ENCODE results near the gene RPS26.

The RPS26 gene

DNA sequence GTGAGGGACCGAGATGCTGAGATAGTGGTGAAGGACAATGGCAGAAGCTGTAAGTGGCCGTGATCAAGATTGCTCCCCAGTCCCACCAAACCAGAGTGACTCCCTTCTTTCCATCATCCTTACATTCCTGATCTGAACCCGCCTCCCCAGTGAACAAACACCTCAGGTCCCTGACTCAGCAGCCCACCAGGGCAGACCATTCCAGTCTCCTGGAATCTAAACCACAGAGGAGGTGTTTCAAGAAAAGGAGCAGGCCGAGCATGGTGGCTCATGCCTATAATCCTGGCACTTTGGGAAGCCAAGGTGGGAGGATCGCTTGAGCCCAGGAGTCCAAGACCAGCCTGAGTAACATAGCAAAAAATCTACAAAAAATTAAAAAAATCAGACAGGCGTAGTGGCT, 44.9 kb downstream of the RPS26 start:
- no peak for ATAC-seq

DNA sequence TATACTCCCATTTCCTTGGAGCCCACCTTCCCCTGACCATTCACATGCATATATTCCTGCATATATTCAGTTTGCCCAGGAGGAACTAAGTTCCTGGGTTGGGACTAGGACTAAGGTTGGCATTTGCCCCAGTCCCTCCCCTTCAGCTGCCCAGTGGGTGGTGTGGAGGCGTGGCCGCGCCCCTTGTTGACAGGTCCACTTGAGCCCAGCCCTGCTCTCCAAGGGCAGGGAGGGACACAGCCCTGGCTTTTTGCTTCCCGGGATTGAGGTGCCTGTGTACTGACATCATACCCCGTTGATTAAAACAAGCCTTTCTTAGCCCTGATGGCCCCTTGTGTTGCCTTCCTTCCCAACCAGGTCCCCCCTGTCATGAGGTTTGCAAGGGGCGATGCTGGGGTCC, 45.5 kb downstream of the RPS26 start:
- no peak for TF ChIP-seq ISL1 (CRISPR knock-in tag; IDR thresholded peaks at IDR 0.05)
- no peak for TF ChIP-seq ZNF70 (CRISPR knock-in tag; IDR thresholded peaks at IDR 0.05)
- no peak for TF ChIP-seq GLIS3 (CRISPR knock-in tag; IDR thresholded peaks at IDR 0.05)
- no peak for TF ChIP-seq ZFP3 (CRISPR knock-in tag; IDR thresholded peaks at IDR 0.05)
- TF ChIP-seq SNAI2 (CRISPR knock-in tag; IDR thresholded peaks at IDR 0.05): no peak
- TF ChIP-seq ZFP30 (CRISPR knock-in tag; IDR thresholded peaks at IDR 0.05): no peak
- TF ChIP-seq PPARA (CRISPR knock-in tag; IDR thresholded peaks at IDR 0.05; ENCODE audit: borderline replicate concordance): no peak
- TF ChIP-seq, protein P1, sequence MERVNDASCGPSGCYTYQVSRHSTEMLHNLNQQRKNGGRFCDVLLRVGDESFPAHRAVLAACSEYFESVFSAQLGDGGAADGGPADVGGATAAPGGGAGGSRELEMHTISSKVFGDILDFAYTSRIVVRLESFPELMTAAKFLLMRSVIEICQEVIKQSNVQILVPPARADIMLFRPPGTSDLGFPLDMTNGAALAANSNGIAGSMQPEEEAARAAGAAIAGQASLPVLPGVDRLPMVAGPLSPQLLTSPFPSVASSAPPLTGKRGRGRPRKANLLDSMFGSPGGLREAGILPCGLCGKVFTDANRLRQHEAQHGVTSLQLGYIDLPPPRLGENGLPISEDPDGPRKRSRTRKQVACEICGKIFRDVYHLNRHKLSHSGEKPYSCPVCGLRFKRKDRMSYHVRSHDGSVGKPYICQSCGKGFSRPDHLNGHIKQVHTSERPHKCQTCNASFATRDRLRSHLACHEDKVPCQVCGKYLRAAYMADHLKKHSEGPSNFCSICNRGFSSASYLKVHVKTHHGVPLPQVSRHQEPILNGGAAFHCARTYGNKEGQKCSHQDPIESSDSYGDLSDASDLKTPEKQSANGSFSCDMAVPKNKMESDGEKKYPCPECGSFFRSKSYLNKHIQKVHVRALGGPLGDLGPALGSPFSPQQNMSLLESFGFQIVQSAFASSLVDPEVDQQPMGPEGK (CRISPR knock-in tag; IDR thresholded peaks at IDR 0.05; ENCODE audit: borderline replicate concordance): no peak
- no peak for TF ChIP-seq ZNF8 (CRISPR knock-in tag; IDR thresholded peaks at IDR 0.05)
- TF ChIP-seq ZC3H10 (CRISPR knock-in tag; IDR thresholded peaks at IDR 0.05): no peak
- TF ChIP-seq, protein P2, sequence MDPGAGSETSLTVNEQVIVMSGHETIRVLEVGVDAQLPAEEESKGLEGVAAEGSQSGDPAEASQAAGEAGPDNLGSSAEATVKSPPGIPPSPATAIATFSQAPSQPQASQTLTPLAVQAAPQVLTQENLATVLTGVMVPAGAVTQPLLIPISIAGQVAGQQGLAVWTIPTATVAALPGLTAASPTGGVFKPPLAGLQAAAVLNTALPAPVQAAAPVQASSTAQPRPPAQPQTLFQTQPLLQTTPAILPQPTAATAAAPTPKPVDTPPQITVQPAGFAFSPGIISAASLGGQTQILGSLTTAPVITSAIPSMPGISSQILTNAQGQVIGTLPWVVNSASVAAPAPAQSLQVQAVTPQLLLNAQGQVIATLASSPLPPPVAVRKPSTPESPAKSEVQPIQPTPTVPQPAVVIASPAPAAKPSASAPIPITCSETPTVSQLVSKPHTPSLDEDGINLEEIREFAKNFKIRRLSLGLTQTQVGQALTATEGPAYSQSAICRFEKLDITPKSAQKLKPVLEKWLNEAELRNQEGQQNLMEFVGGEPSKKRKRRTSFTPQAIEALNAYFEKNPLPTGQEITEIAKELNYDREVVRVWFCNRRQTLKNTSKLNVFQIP (CRISPR knock-in tag; IDR thresholded peaks at IDR 0.05; ENCODE audit: borderline replicate concordance, low read depth): no peak
- no peak for TF ChIP-seq CSDC2 (CRISPR knock-in tag; IDR thresholded peaks at IDR 0.05)
- no peak for TF ChIP-seq OSR1 (CRISPR knock-in tag; IDR thresholded peaks at IDR 0.05)
- no peak for TF ChIP-seq TOX (CRISPR knock-in tag; IDR thresholded peaks at IDR 0.05; ENCODE audit: borderline replicate concordance)
- no peak for TF ChIP-seq TCF4 (CRISPR knock-in tag; IDR thresholded peaks at IDR 0.05; ENCODE audit: borderline replicate concordance)
- ATAC-seq: peak; percentile 29

More for the DNA sequence above, 44.9 kb downstream of the RPS26 start:
- TF ChIP-seq, protein P3, sequence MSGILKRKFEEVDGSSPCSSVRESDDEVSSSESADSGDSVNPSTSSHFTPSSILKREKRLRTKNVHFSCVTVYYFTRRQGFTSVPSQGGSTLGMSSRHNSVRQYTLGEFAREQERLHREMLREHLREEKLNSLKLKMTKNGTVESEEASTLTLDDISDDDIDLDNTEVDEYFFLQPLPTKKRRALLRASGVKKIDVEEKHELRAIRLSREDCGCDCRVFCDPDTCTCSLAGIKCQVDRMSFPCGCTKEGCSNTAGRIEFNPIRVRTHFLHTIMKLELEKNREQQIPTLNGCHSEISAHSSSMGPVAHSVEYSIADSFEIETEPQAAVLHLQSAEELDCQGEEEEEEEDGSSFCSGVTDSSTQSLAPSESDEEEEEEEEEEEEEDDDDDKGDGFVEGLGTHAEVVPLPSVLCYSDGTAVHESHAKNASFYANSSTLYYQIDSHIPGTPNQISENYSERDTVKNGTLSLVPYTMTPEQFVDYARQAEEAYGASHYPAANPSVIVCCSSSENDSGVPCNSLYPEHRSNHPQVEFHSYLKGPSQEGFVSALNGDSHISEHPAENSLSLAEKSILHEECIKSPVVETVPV (CRISPR knock-in tag; IDR thresholded peaks at IDR 0.05): no peak
- TF ChIP-seq ESRRG (CRISPR knock-in tag; IDR thresholded peaks at IDR 0.05): no peak
- TF ChIP-seq PPARA (CRISPR knock-in tag; IDR thresholded peaks at IDR 0.05; ENCODE audit: borderline replicate concordance): no peak
- TF ChIP-seq TOX (CRISPR knock-in tag; IDR thresholded peaks at IDR 0.05; ENCODE audit: borderline replicate concordance): no peak
- no peak for TF ChIP-seq GLIS3 (CRISPR knock-in tag; IDR thresholded peaks at IDR 0.05)
- no peak for TF ChIP-seq ISL1 (CRISPR knock-in tag; IDR thresholded peaks at IDR 0.05)
- no peak for TF ChIP-seq ZFP30 (CRISPR knock-in tag; IDR thresholded peaks at IDR 0.05)
- TF ChIP-seq, protein P1 (CRISPR knock-in tag; IDR thresholded peaks at IDR 0.05; ENCODE audit: borderline replicate concordance): no peak
- no peak for TF ChIP-seq ZFP3 (CRISPR knock-in tag; IDR thresholded peaks at IDR 0.05)
- TF ChIP-seq, protein P2 (CRISPR knock-in tag; IDR thresholded peaks at IDR 0.05; ENCODE audit: borderline replicate concordance, low read depth): no peak
- no peak for TF ChIP-seq TCF4 (CRISPR knock-in tag; IDR thresholded peaks at IDR 0.05; ENCODE audit: borderline replicate concordance)
- no peak for TF ChIP-seq RARB (CRISPR knock-in tag; IDR thresholded peaks at IDR 0.05)
- no peak for TF ChIP-seq ZC3H10 (CRISPR knock-in tag; IDR thresholded peaks at IDR 0.05)
- no peak for TF ChIP-seq ARNTL (CRISPR knock-in tag; IDR thresholded peaks at IDR 0.05; ENCODE audit: borderline replicate concordance, low read depth)
- TF ChIP-seq, protein P4, sequence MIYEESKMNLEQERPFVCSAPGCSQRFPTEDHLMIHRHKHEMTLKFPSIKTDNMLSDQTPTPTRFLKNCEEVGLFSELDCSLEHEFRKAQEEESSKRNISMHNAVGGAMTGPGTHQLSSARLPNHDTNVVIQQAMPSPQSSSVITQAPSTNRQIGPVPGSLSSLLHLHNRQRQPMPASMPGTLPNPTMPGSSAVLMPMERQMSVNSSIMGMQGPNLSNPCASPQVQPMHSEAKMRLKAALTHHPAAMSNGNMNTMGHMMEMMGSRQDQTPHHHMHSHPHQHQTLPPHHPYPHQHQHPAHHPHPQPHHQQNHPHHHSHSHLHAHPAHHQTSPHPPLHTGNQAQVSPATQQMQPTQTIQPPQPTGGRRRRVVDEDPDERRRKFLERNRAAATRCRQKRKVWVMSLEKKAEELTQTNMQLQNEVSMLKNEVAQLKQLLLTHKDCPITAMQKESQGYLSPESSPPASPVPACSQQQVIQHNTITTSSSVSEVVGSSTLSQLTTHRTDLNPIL (CRISPR knock-in tag; IDR thresholded peaks at IDR 0.05; ENCODE audit: low read depth): no peak
- no peak for TF ChIP-seq CSDC2 (CRISPR knock-in tag; IDR thresholded peaks at IDR 0.05)
- TF ChIP-seq OSR1 (CRISPR knock-in tag; IDR thresholded peaks at IDR 0.05): no peak

All from SK-N-SH treated with all-trans-retinoic acid at 6 μM for 48 hours (cell line).